Measurements from ENCODE around the gene ABCA1.
"Not testable (repeated sequence)": the region's sequence is repeated elsewhere in the genome, so short reads cannot be mapped to it uniquely, and the experiment has no call there.

Gene ABCA1

DNA sequence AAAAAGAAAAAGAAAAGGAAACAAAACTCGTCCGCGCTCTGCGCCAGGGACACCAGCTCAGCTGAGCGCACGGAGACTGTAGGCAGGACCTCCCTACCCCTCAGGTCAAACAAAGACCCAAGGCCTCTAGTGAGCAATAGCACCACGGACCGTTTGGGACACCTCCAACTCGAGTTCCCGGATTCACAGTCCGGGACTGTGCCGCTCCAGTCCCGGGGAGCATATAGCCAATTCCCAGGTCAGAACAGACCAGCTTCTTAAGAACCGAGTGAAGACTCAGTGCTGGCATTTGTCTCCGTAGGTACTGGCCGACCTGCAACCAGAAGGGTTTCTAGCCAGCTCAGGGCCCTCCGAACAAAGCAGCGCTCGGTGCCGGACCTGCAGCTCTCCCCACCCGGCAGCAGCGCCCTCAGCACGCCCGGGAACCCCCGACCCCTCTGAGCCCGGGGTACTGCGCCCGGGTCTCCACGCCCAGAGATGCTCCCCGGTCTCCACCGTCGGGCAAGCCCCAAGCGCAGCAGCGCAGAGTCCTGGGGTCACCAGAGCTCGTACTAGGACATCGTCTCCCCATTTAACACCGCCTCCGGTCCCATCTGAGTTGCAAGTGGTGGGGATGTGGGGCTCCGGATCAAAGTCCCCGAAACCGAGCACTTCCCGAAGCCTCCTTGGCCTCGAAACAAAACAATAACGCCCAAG, 591 bp downstream of the ABCA1 start:
- Mint-ChIP-seq H3K27me3 (peaks cover 25% of the 10 kb centered on the region), H3K4me1 (peaks cover 29% of the 10 kb centered on the region), H3K27ac (peak overlapping the region; percentile 92 to 96), H3K4me3 (peak overlapping the region; percentile 94 to 97), H3K9me3 (no peaks in the 10 kb centered on the region)
- ATAC-seq (peak; percentile 55), DNase-seq (peak; percentile 50 to 53)

- Mint-ChIP-seq H3K9me3 (no peaks in the 10 kb centered on the region), H3K27me3 (peaks cover 15% of the 10 kb centered on the region), H3K4me3 (no peak overlapping the region), H3K27ac (no peak overlapping the region), H3K4me1 (peaks cover 19% of the 10 kb centered on the region)
- DNase-seq (no peak), ATAC-seq (no peak)
Observed at GRCh38 chr9:104923740-104924139, 4.2 kb downstream of the ABCA1 start.

DNA sequence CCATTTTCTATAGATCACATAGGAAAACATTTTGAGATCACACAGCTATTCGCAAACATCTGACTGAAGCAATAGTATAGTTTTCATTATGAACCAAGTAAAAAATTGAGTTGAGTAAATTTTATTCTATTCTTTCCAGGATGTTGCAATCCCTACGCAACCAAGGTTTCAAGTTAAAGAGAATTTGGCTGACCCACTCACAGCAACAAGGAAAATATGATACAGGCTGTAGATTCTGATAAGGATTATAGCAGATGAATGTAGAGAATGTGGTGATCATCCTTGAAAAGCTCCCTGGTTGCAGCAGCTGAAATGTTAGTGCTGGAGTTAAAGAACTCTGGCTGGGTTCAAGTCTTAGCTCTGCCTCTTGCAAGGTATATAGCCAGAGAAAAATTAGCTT, 4.7 kb downstream of the ABCA1 start:
- ATAC-seq (no peak), DNase-seq (no peak)
- H3K27me3 Mint-ChIP-seq, result peaks cover 10% of the 10 kb centered on the region
- no peak overlapping the region for H3K4me3 Mint-ChIP-seq
- H3K27ac Mint-ChIP-seq, result no peak overlapping the region
- H3K4me1 Mint-ChIP-seq, result peaks cover 15% of the 10 kb centered on the region
- H3K9me3 Mint-ChIP-seq, result no peaks in the 10 kb centered on the region

- ATAC-seq, H3K27me3 Mint-ChIP-seq, H3K4me1 Mint-ChIP-seq, DNase-seq, H3K27ac Mint-ChIP-seq, H3K4me3 Mint-ChIP-seq, H3K9me3 Mint-ChIP-seq: not testable (repeated sequence)
Observed at GRCh38 chr9:104922748-104923147, 5.2 kb downstream of the ABCA1 start.

DNA sequence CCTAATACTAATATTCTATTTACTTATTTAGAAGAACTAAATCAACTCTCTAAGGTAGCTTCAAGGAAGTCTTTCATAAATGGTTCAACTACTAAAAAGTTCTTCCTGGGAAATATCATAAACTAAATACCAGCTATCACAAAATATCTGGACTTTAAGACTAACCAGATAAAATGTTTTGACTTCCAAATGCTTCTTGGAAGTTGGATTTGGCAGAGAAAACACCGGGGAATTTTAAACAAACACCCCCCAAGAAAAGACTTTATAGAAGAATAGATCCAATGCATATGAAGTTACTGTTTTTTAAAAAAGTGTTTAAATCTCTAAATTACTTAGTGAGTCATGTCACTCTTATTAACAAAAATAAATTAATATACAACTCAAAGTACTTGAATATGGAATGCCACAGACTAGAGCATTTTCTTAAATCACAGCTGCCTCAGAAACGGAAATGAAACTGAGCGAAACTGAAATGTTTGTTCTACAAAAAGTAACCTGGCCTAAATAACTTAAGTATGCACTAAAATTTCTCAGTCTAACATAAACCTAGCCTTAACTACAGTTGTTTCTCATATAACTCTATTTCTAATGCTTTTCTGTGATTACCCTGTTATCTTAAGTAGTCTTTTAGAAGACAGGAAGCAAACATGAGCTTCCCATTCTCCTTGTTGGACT, 6.8 kb downstream of the ABCA1 start:
- H3K4me1 Mint-ChIP-seq, result peaks cover 5% of the 10 kb centered on the region
- no peaks in the 10 kb centered on the region for H3K9me3 Mint-ChIP-seq
- no peaks in the 10 kb centered on the region for H3K27me3 Mint-ChIP-seq
- H3K4me3 Mint-ChIP-seq, result no peak overlapping the region
- H3K27ac Mint-ChIP-seq, result no peak overlapping the region
- DNase-seq (no peak), ATAC-seq (no peak)

DNA sequence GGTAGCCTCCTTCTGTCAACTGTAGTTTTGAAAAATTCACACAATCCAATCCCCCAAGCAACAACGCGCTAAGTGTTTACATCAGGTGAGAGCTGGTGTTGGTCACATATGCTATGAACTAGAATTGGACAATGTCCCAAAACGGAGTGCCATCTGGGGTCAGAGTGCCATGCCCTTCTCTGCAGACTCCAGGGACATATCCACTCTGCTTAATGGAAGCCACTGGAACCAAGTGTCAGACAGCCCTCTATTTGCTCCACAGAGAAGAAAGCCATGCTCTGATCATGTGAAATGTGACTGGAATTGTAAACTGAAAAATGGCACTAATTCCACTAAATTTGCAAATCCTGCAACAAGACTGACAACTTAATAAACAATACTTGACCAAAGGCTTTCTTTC, 12.2 kb downstream of the ABCA1 start:
- ATAC-seq, result no peak
- no peaks in the 10 kb centered on the region for H3K9me3 Mint-ChIP-seq
- H3K4me3 Mint-ChIP-seq, result no peak overlapping the region
- H3K4me1 Mint-ChIP-seq, result peaks cover 7% of the 10 kb centered on the region
- DNase-seq, result no peak
- H3K27me3 Mint-ChIP-seq, result no peaks in the 10 kb centered on the region
- no peak overlapping the region for H3K27ac Mint-ChIP-seq

- H3K9me3 Mint-ChIP-seq, result no peaks in the 10 kb centered on the region
- H3K27me3 Mint-ChIP-seq, result no peaks in the 10 kb centered on the region
- no peak overlapping the region for H3K27ac Mint-ChIP-seq
- DNase-seq (no peak), ATAC-seq (no peak)
- peaks cover 9% of the 10 kb centered on the region for H3K4me1 Mint-ChIP-seq
- H3K4me3 Mint-ChIP-seq, result no peak overlapping the region
Observed at GRCh38 chr9:104915049-104915448, 12.9 kb downstream of the ABCA1 start.

GRCh38 chr9:104914466-104914865, 13.5 kb downstream of the ABCA1 start:
- no peaks in the 10 kb centered on the region for H3K9me3 Mint-ChIP-seq
- ATAC-seq, result no peak
- no peak overlapping the region for H3K27ac Mint-ChIP-seq

GRCh38 chr9:104912606-104913005, 15.3 kb downstream of the ABCA1 start:
- Mint-ChIP-seq H3K27ac (no peak overlapping the region), H3K4me3 (no peak overlapping the region), H3K27me3 (no peaks in the 10 kb centered on the region), H3K4me1 (peaks cover 21% of the 10 kb centered on the region), H3K9me3 (no peaks in the 10 kb centered on the region)
- DNase-seq, result no peak
- ATAC-seq, result no peak

More at GRCh38 chr9:104914466-104914865, 13.5 kb downstream of the ABCA1 start:
- H3K27me3 Mint-ChIP-seq, result no peaks in the 10 kb centered on the region
- no peak overlapping the region for H3K4me3 Mint-ChIP-seq
- peaks cover 15% of the 10 kb centered on the region for H3K4me1 Mint-ChIP-seq
- no peak for DNase-seq

GRCh38 chr9:104911032-104911607, 16.8 kb downstream of the ABCA1 start:
- Mint-ChIP-seq H3K4me1 (peaks cover 21% of the 10 kb centered on the region), H3K27ac (peak overlapping the region in 1 of 2 donors; percentile 27), H3K9me3 (no peaks in the 10 kb centered on the region), H3K27me3 (no peaks in the 10 kb centered on the region), H3K4me3 (no peak overlapping the region)
- DNase-seq, result no peak
- ATAC-seq, result no peak

DNA sequence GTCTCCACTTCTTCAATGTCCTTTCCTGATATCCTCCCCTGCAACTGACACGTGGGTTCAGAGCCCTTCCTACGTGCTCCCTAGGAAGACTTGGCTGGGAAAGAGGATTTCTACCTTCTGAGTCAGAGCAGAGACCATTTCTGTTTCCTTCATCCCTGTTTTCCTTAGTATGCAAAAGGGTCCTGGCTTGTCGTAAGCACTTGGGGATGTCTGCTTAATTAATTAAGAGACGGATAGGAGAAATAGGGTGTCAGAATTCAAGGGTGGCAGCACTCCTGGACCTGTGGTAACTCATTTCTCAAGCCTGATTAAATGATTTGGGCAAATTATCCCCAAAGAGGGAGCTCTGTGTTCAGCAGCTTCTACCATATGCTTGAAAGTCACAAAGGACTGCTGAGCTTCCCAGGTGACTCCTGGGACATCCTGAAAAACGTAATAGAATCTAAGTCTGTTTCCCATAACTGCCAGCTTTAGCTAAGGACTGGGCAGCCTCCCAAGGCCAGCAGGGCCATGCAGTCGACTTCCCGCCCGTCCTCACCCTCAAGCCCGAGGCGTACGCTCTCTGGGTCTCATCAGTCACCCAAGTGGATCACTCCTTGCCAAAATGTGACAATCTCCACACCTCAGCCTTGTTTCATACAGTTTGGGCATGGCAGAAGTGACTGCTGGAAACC, 20.5 kb downstream of the ABCA1 start:
- Mint-ChIP-seq H3K27ac (no peak overlapping the region), H3K9me3 (no peaks in the 10 kb centered on the region), H3K4me1 (peaks cover 14% of the 10 kb centered on the region), H3K27me3 (no peaks in the 10 kb centered on the region), H3K4me3 (no peak overlapping the region)
- ATAC-seq, result no peak
- no peak for DNase-seq

- no peaks in the 10 kb centered on the region for H3K27me3 Mint-ChIP-seq
- no peak overlapping the region for H3K27ac Mint-ChIP-seq
- no peak overlapping the region for H3K4me3 Mint-ChIP-seq
- H3K9me3 Mint-ChIP-seq, result no peaks in the 10 kb centered on the region
- ATAC-seq (no peak), DNase-seq (no peak)
- peaks cover 14% of the 10 kb centered on the region for H3K4me1 Mint-ChIP-seq
Observed at GRCh38 chr9:104906441-104907277, 21.3 kb downstream of the ABCA1 start.

GRCh38 chr9:104905931-104906330, 22.0 kb downstream of the ABCA1 start:
- DNase-seq (no peak), ATAC-seq (no peak)
- Mint-ChIP-seq H3K27ac (no peak overlapping the region), H3K4me3 (no peak overlapping the region), H3K9me3 (no peaks in the 10 kb centered on the region), H3K4me1 (peaks cover 14% of the 10 kb centered on the region), H3K27me3 (no peaks in the 10 kb centered on the region)

- no peak overlapping the region for H3K4me3 Mint-ChIP-seq
- peaks cover 20% of the 10 kb centered on the region for H3K4me1 Mint-ChIP-seq
- H3K27me3 Mint-ChIP-seq, result no peaks in the 10 kb centered on the region
- ATAC-seq (no peak), DNase-seq (no peak)
- H3K27ac Mint-ChIP-seq, result no peak overlapping the region
- no peaks in the 10 kb centered on the region for H3K9me3 Mint-ChIP-seq
Observed at GRCh38 chr9:104905153-104905901, 22.6 kb downstream of the ABCA1 start.

- H3K9me3 Mint-ChIP-seq, result no peaks in the 10 kb centered on the region
- H3K27me3 Mint-ChIP-seq, result no peaks in the 10 kb centered on the region
- H3K4me3 Mint-ChIP-seq, result no peak overlapping the region
- H3K27ac Mint-ChIP-seq, result peak overlapping the region in 1 of 2 donors; percentile 73
- DNase-seq (no peak), ATAC-seq (no peak)
- peaks cover 17% of the 10 kb centered on the region for H3K4me1 Mint-ChIP-seq
Observed at GRCh38 chr9:104903609-104904008, 24.3 kb downstream of the ABCA1 start.

All from stimulated activated naive CD8-positive, alpha-beta T cell treated with anti-CD3 and anti-CD28 coated beads, Interleukin-15, amount 100 ng/mL, for 72 hours (primary cell).